Measurements from ENCODE around the gene PIGBOS1. TPM values are rescaled to one million over a fixed set of nuclear protein-coding genes. Genes with fewer than 3 reads are reported as not detected.

Gene PIGBOS1
- total RNA-seq, 1 experiment from 2014 or later = 13.0 TPM

- TF ChIP-seq FOXP4 (CRISPR knock-in tag; IDR thresholded peaks at IDR 0.05) (no peak), GTF2I (CRISPR knock-in tag; conservative IDR thresholded peaks at IDR 0.05) (no peak), HMGXB4 (CRISPR knock-in tag; IDR thresholded peaks at IDR 0.05) (no peak), ZSCAN18 (CRISPR knock-in tag; IDR thresholded peaks at IDR 0.05) (no peak), NR2C2 (CRISPR knock-in tag; IDR thresholded peaks at IDR 0.05) (no peak)
- CTCF ChIA-PET = no interaction called here
- no peaks in the 10 kb centered on the region for H3K4me1 Mint-ChIP-seq
- H3K9me3 Mint-ChIP-seq = peaks cover 21% of the 10 kb centered on the region
- POLR2A ChIA-PET = no interaction called here
- peaks cover 39% of the 10 kb centered on the region for H3K36me3 Mint-ChIP-seq
- H3K27me3 Mint-ChIP-seq (ENCODE audit: low read depth) = peaks cover 3% of the 10 kb centered on the region; the same call in 1 of the 2 replicates
- ATAC-seq (no peak), DNase-seq (ENCODE audit: low spot score) (no peak)
- H3K27ac Mint-ChIP-seq = no peak overlapping the region
- no peak overlapping the region for H3K4me3 Mint-ChIP-seq
Observed at GRCh38 chr15:55297315-55297714, 21.6 kb downstream of the PIGBOS1 start.

GRCh38 chr15:55290528-55291057 lies 28.3 kb downstream of the PIGBOS1 start:
- TF ChIP-seq ZNF232 (CRISPR knock-in tag; IDR thresholded peaks at IDR 0.05) (no peak), TEAD1 (CRISPR knock-in tag; IDR thresholded peaks at IDR 0.05) (0 out of 2 replicates have a peak, but pooled peaks have one; percentile 21), CTCF (IDR thresholded peaks at IDR 0.05) (peak; percentile 27; the same call in 1 of the 2 replicates), E2F1 (CRISPR knock-in tag; IDR thresholded peaks at IDR 0.05) (no peak), GRHL2 (CRISPR knock-in tag; IDR thresholded peaks at IDR 0.05; ENCODE audit: insufficient replicate concordance, severe bottlenecking) (no peak), MAX (CRISPR knock-in tag; IDR thresholded peaks at IDR 0.05) (peak; percentile 73), ZNF532 (CRISPR knock-in tag; IDR thresholded peaks at IDR 0.05; ENCODE audit: borderline replicate concordance) (no peak), ZNF121 (CRISPR knock-in tag; IDR thresholded peaks at IDR 0.05) (peak; percentile 63; the same call in 1 of the 2 replicates)
- DNase-seq (ENCODE audit: low spot score) = peak; percentile 87
- peak overlapping the region; percentile 50; the same call in 1 of the 2 replicates for H3K27ac Mint-ChIP-seq
- H3K36me3 Mint-ChIP-seq = no peaks in the 10 kb centered on the region
- peak overlapping the region; percentile 70 for H3K4me3 Mint-ChIP-seq
- peaks cover 11% of the 10 kb centered on the region for H3K4me1 Mint-ChIP-seq
- no peaks in the 10 kb centered on the region for H3K9me3 Mint-ChIP-seq
- CTCF ChIA-PET = interaction anchor here (0.6 to 2.1 kb wide), 6 partner anchors 15 to 149 kb away, joined by 3 to 13 read pairs (median 6); partner anchors contain the start of genes CCPG1 and PIERCE2
- peak; percentile 87 for ATAC-seq
- H3K27me3 Mint-ChIP-seq (ENCODE audit: low read depth) = peaks cover 11% of the 10 kb centered on the region; the same call in 1 of the 2 replicates
- POLR2A ChIA-PET = no interaction called here
